Hepatocyte (in vitro differentiated cells): ENCODE results near the gene GLRX3.

Experiments
- CTCF ChIP-seq: fragments of 200-600 bp; sonication (generic); IDR thresholded peaks from 2 replicates; pipeline ENCODE4 v1.5.1; 2016; ENCODE audit warnings: antibody characterized with exemption, mild to moderate bottlenecking; ENCODE audit not compliant: poor library complexity
- EZH2phosphoT487 ChIP-seq: fragments of 200-600 bp; sonication (generic); IDR thresholded peaks from one replicate; pipeline ENCODE4 v1.6.1; 2018; ENCODE audit warnings: antibody characterized with exemption, mild to moderate bottlenecking, low read depth, moderate library complexity; ENCODE audit not compliant: unreplicated experiment, severe bottlenecking

GRCh38 chr10:130185591-130185990 is 49.4 kb downstream of the GLRX3 start:
- TF ChIP-seq CTCF (no peak), EZH2phosphoT487 (no peak)
